Body of pancreas (tissue), 4 donors: ENCODE measurements around the gene CPNE5. TPM values are rescaled to one million over a fixed set of nuclear protein-coding genes. Genes with fewer than 3 reads are reported as not detected.

ENCODE experiments used
- ATAC-seq: fragments of 150-250 bp; one replicate; pipeline ENCODE4 v1.9.1; 2016
- DNase-seq, 4 donors: peaks; one replicate each; pipeline ENCODE4 v3.0.0-alpha.2; 2019
- H3K27ac ChIP-seq, 4 donors: fragments of 200-600 bp; sonication (generic); 1 replicate in 3 of 4; 2 replicates in 1 of 4; pipeline versions ENCODE4 v1.5.1 to v1.6.1; 2016 to 2019; ENCODE audit warnings: mild to moderate bottlenecking in 1 of 4, mixed read lengths in 1 of 4, moderate library complexity in 1 of 4
- H3K27me3 ChIP-seq, 2 donors: fragments of 200-600 bp; sonication (generic); one replicate each; pipeline ENCODE4 v1.6.0; 2016; ENCODE audit warnings: mild to moderate bottlenecking in 1 of 2
- H3K36me3 ChIP-seq, 2 donors: fragments of 200-600 bp; sonication (generic); replicated peaks in 1 of 2; 2 replicates each; pipeline ENCODE4 v1.5.1; 2016; ENCODE audit warnings: low read depth in 2 of 2; ENCODE audit not compliant: insufficient read depth in 1 of 2
- H3K4me1 ChIP-seq: fragments of 200-600 bp; sonication (generic); one replicate; pipeline ENCODE4 v1.6.0; 2016
- H3K4me3 ChIP-seq, 2 donors: fragments of 200-600 bp; sonication (generic); 1 replicate in 1 of 2; 2 replicates in 1 of 2; pipeline ENCODE4 v1.5.1; 2016 to 2019
- H3K9me3 ChIP-seq, 3 donors: fragments of 200-600 bp; sonication (generic); 1 replicate in 2 of 3; 2 replicates in 1 of 3; pipeline ENCODE4 v1.5.1; 2016
- POLR2A ChIP-seq, 3 donors: fragments of 450-650 bp; IDR thresholded peaks; one replicate each; pipeline ENCODE4 v1.6.1; 2016; ENCODE audit warnings: antibody characterized with exemption in 3 of 3, mild to moderate bottlenecking in 2 of 3
- WGBS, 2 donors: methylation state at CpG; one replicate each; pipeline ENCODE4 v1.1.5; 2017; 5-methylcytosine and 5-hydroxymethylcytosine counted together
- intact Hi-C: fragments of 100-400 bp; cut with DNase I; formaldehyde crosslinking; loops from one replicate; pipeline ENCODE4 v1.15.1; 2023
- total RNA-seq, 2 donors: library from RNA; depleted of rRNA; stranded (reverse); fragments of >200 nt; gene quantifications; one replicate each; pipeline ENCODE4 v1.1.0, GENCODE V29; 2016
- TF ChIP-seq, protein P1 (sequence below), 7 experiments: fragments of 450-650 bp in 4 of 7; fragments of 200-600 bp in 3 of 7; sonication (generic) in 3 of 7; IDR thresholded peaks; one replicate each; pipeline ENCODE4 v1.5.1; 2016 to 2019; ENCODE audit warnings: antibody characterized with exemption in 7 of 7

Gene CPNE5
- total RNA-seq, 2 donors from 2014 or later, result 0.78 TPM; not detected in 1

GRCh38 chr6:36751833-36752186 is 87.4 kb downstream of the CPNE5 start:
- no peaks in the 10 kb centered on the region for H3K4me1 ChIP-seq
- intact Hi-C loops, result no loop called here
- H3K27ac ChIP-seq, result no peak overlapping the region
- no peaks in the 10 kb centered on the region for H3K9me3 ChIP-seq
- TF ChIP-seq POLR2A (IDR thresholded peaks at IDR 0.05), result no peak
- TF ChIP-seq, protein P1, sequence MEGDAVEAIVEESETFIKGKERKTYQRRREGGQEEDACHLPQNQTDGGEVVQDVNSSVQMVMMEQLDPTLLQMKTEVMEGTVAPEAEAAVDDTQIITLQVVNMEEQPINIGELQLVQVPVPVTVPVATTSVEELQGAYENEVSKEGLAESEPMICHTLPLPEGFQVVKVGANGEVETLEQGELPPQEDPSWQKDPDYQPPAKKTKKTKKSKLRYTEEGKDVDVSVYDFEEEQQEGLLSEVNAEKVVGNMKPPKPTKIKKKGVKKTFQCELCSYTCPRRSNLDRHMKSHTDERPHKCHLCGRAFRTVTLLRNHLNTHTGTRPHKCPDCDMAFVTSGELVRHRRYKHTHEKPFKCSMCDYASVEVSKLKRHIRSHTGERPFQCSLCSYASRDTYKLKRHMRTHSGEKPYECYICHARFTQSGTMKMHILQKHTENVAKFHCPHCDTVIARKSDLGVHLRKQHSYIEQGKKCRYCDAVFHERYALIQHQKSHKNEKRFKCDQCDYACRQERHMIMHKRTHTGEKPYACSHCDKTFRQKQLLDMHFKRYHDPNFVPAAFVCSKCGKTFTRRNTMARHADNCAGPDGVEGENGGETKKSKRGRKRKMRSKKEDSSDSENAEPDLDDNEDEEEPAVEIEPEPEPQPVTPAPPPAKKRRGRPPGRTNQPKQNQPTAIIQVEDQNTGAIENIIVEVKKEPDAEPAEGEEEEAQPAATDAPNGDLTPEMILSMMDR (IDR thresholded peaks at IDR 0.05), result no peak
- DNase-seq (no peak), ATAC-seq (no peak)
- 0 to 91% methylated on average over 1 of the region's 1 CpG for WGBS, 2 donors
- no peak overlapping the region for H3K4me3 ChIP-seq
- H3K27me3 ChIP-seq, result no peaks in the 10 kb centered on the region
- H3K36me3 ChIP-seq, result no peaks in the 10 kb centered on the region

DNA sequence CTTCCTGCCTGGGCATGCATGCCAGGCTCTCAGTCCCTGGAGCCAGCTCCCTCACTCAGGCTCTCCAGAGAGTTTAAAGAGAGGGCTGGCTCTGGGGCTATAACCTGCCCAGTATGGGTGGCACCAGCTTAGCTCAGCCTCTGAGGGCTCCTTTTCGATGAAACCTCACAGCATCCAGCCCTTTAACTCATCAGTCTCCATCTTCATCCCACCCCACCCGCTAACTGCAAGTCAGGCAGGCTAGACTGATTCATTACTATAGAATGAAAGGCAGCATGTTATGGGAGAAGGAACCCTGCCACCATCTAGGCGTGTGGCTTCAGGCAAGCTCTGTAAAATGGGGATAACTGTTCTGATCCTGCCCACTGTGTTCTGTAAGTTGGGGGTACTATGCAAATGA is 88.2 kb downstream of the CPNE5 start:
- no peak overlapping the region for H3K4me3 ChIP-seq
- DNase-seq, result no peak
- no peak for ATAC-seq
- H3K9me3 ChIP-seq, result no peaks in the 10 kb centered on the region
- TF ChIP-seq, protein P1 (IDR thresholded peaks at IDR 0.05), result no peak
- TF ChIP-seq POLR2A (IDR thresholded peaks at IDR 0.05), result no peak
- intact Hi-C loops, result no loop called here
- no peaks in the 10 kb centered on the region for H3K4me1 ChIP-seq
- H3K27me3 ChIP-seq, result no peaks in the 10 kb centered on the region
- 88 to 96% methylated on average over 3 of the region's 3 CpGs for WGBS, 2 donors
- H3K36me3 ChIP-seq, result no peaks in the 10 kb centered on the region
- no peak overlapping the region for H3K27ac ChIP-seq

- no peak for DNase-seq
- ATAC-seq, result no peak
- Histone ChIP-seq H3K36me3 (no peaks in the 10 kb centered on the region), H3K9me3 (no peaks in the 10 kb centered on the region), H3K27me3 (no peaks in the 10 kb centered on the region), H3K27ac (no peak overlapping the region), H3K4me3 (no peak overlapping the region), H3K4me1 (no peaks in the 10 kb centered on the region)
- no peak for TF ChIP-seq POLR2A (IDR thresholded peaks at IDR 0.05)
- TF ChIP-seq, protein P1 (IDR thresholded peaks at IDR 0.05), result no peak
- 88 to 95% methylated on average over 5 of the region's 5 CpGs for WGBS, 2 donors
- intact Hi-C loops, result no loop called here
Observed at GRCh38 chr6:36749829-36750489, 89.3 kb downstream of the CPNE5 start.

DNA sequence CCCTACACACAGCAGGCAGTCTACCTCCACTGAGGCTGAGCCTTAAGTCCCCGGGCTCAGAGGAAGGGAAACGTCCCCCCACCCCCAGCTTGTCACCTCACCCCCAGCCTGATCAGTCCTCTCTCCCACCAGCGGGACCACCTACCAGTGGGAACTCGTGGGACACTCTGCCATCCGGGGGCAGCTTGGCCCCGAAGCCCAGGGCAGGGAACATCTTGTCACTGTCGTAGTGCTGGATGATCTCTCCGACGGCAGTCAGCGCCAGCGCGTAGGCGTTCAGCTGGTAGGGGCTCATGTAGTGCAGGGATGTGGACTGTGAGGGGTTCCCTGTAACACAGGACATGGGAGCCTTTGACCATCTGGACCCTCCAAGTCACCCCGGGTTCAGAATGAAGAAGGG is 93.0 kb downstream of the CPNE5 start:
- Histone ChIP-seq H3K27ac (no peak overlapping the region), H3K4me3 (no peak overlapping the region), H3K9me3 (no peaks in the 10 kb centered on the region), H3K27me3 (no peaks in the 10 kb centered on the region), H3K4me1 (no peaks in the 10 kb centered on the region), H3K36me3 (no peaks in the 10 kb centered on the region)
- no peak for TF ChIP-seq POLR2A (IDR thresholded peaks at IDR 0.05)
- TF ChIP-seq, protein P1 (IDR thresholded peaks at IDR 0.05), result no peak
- intact Hi-C loops, result no loop called here
- 64 to 85% methylated on average over 1 to 10 of the region's 14 CpGs for WGBS, 2 donors
- no peak for DNase-seq
- no peak for ATAC-seq

- Histone ChIP-seq H3K27me3 (no peaks in the 10 kb centered on the region), H3K27ac (no peak overlapping the region), H3K4me3 (no peak overlapping the region), H3K36me3 (no peaks in the 10 kb centered on the region), H3K4me1 (no peaks in the 10 kb centered on the region), H3K9me3 (no peaks in the 10 kb centered on the region)
- ATAC-seq, result no peak
- DNase-seq, result no peak
- no peak for TF ChIP-seq POLR2A (IDR thresholded peaks at IDR 0.05)
- TF ChIP-seq, protein P1 (IDR thresholded peaks at IDR 0.05), result no peak
- 75% methylated on average over 8 of the region's 8 CpGs; no CpG with 5 or more reads in 1 of the 2 donors for WGBS, 2 donors
- intact Hi-C loops, result no loop called here
Observed at GRCh38 chr6:36745836-36746235, 93.4 kb downstream of the CPNE5 start.
